GM11168 (cell line): ENCODE measurements around the gene SERGEF.

Source experiments
- in situ Hi-C: fragments of 300-500 bp; cut with MboI; formaldehyde crosslinking; loops from one replicate; pipeline ENCODE4 v1.12.0; 2022; ENCODE audit warnings: low sequenced_read_pairs; ENCODE audit not compliant: unreplicated experiment

Gene SERGEF

DNA sequence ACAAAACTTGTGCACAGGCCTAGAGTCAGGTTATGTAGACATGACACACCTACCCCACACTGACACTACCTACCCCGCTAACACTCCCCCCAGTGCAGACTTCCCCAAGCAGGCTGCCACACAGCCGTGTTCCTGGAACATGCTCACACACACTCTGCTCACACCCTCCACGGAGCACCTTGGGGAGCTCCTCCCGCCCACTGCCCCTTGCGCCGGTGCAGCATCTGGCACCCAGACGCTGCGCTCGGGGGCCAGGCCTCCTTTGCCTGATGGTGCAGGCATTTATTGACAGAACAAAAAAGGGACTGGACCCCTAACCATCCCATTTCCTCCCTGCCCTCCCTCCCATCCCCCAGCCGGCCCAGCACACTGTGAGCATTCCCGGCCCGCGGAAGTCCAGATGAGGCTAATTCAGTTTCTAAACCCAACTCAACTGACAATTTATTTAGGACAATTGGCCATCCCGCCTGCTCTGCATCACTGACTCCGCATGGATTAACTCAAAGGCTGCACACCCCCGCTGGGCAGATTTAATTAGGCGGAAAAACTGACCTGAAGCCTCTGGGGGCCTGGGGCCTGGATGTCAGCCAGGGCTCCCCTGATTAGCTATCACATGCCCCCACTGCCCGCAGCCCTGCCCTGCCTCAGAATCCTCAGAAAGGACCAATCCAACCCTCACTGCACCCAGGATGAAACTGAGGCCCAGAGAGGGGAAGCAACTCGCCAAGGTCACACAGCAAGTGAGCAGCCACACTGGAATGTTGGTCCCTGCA, 248.2 kb downstream of the SERGEF start:
- in situ Hi-C loops, result loop anchor here (10.0 kb wide), 1 partner anchor 210 kb away; no protein-coding TSS in a partner anchor

DNA sequence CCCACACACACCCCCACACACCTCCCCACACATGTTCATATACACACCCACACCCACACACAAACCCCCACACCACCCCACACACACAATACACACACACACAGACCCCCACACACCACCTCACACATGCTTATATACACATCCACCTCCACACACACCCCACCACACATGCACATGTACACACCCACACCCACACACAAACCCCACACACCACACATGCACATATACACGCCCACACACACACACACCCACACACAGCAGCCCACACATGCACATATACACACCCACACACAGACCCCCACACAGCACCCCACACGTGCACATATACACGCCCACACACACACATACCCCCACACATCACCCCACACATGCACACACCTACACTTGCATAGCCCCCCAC, 249.1 kb downstream of the SERGEF start:
- in situ Hi-C loops, result loop anchor here (10.0 kb wide), 1 partner anchor 211 kb away; no protein-coding TSS in a partner anchor

DNA sequence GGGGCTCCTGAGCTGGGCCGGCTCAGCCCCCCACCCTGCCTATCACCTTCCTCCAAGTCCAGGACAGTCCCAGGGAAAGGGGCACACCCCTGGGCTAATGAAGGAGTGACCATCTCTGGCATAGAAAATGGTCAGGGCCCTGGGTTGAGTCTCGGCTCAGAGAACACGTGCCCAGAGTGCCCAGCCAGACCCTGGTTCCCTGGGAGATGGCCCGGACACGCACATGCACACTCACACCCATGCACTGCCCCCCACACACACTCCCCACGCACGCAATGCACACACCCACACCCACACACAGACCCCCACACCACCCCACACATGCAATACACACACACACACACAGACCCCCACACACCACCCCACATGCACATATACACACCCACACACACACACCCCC, 249.6 kb downstream of the SERGEF start:
- in situ Hi-C loops, result loop anchor here (10.0 kb wide), 1 partner anchor 212 kb away; no protein-coding TSS in a partner anchor

DNA sequence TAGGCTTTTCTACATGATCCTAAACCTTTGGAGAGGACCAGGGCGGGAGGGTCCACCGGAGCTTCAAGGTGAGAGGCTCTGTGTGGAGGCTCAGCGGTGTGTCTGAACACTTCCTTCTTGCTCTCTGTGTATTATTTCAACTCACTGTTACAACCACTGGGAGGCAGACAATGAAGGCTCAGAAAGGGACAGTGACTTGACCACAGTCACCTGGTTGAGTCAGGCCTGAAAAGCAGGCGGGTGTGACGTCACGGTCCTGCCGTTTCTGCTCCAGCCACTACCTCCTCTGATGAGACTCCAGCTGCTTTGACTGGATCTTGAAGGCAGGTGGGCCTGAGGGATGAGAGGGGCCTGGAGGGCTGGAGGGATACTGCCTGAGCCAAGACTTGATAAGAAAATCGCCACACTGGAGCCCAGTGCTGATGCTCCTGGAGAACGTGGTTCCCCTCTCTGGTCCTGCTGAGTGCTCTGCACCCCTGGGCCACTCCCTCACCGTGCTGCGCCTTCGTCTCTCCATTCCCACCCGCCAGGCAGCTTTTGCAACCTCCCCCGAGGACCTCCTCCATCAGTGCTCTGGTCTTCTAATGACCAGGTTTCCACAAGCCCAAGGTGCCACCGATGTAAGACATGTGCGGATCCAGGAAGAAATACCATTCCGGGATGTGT, 250.4 kb downstream of the SERGEF start:
- in situ Hi-C loops, result loop anchor here (10.0 kb wide), 1 partner anchor 212 kb away; no protein-coding TSS in a partner anchor

DNA sequence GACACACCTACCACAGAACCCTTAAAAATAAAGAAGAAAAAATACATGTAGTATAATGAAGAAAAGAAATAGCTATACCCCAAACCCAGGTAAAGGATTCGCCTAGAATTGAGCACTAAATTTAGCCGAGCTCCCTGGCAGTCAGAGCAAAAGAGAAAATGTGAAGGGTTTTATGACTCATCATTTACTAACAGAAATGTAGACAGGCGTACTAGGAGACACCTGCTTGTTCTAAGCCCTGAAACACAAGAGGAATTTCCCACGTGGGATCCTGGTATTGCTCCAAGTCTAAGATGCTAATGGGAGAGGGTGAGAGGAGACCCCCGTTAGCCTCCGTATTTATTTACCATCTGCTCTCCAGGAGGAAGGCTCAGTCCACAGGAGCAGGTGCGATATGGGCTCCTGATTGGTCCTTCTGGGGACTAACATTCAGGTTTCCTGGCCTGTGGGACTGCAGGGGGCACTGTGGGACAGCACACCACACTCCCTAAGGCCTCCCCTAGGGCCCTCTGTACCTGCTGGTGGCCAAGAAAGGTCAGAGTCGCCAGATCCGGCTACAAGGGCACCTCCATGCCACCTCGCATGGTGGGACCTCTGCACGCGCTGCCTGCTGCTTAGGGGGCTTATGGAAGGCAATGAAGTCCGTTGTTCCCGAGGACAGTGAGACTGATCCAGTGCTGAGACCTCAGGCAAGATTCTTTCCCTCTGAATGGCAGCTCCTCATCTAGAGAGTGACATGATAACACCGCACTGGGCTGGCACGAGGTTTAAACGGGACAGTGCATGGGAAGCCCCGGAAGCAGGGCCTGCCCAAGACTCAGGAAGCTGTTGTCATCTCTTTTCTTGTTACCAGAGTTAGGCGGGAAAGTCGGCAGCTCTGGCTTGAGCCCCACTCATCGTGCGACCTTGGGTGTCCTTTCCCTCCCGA, 252.5 kb downstream of the SERGEF start:
- in situ Hi-C loops, result loop anchor here (10.0 kb wide), 1 partner anchor 214 kb away; no protein-coding TSS in a partner anchor

DNA sequence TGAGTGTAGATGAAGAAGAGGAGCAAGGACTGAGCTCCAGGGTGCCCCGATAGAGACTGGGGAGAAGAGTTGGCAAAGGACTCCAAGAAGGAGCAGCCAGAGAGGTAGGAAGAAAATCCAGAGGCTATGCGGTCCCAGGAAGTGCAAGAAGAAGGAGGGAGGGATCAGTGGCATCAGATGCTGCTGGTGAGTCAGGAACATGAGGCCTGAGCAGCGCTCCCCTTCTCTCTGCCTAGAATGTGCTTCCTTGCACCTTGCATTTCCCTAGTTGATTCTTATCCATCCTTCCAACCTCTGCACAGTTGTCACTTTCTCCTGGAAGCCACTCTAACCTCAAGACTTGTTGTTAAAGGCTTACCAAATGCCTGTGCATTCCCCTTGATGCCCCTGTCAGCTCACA, 257.0 kb downstream of the SERGEF start:
- in situ Hi-C loops, result no loop called here

DNA sequence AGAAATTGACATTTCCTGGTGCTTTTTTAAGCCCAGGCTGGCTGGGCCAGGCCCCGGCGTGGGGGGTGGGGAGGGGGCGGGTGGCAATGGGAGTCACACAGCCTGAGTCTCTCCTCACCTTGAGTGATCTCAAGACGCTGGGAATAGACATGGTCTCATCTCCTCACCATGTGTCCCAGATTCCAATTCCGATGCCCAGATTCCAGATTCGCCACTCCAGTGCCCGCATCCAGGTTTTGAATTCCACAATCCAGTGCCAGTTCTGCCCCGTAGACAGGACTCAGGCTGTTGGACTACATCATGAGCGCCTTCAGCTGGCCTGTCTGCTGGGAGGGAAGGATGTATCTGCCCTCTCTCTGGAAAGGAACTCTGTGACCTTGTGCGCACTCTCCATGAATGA, 259.2 kb downstream of the SERGEF start:
- in situ Hi-C loops, result no loop called here

DNA sequence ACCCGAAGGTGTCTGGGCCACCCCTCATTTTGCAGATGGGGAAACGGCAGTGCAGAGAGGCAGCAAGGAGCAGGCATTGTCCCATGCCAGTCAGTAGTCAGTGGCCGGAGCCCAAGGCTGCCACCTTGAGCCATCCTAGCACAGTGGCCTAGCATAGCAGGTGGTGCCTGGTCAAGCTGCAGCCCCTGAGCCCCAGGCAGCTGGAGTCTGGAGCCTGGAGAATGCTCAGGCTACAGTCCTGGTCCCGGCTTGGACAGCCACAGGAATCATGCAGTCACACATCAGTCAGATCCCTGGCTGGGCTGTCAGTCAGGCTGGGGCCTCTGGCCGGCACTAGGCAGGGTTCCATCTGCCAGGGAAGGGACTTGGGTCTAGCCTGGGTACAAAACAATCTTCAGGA, 259.7 kb downstream of the SERGEF start:
- in situ Hi-C loops, result no loop called here

DNA sequence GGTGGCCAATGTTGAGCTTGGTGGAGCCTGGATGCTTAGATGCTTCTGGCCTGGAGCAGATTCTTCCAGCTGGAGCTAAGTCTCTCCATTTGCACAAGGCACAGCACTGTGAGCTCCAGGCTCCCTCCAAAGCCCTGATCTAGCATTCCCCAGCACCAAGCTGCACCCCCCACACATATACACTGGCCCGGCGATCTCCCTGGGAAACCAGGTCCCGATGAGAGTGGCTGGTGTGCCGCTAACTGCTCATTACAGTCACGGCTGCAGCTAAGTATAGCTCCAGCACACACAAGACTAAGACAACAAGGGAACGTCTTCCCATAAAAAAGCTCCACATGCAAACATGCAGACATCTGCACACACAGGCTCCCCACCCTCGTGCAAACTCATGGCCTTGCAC, 260.7 kb downstream of the SERGEF start:
- in situ Hi-C loops, result no loop called here

DNA sequence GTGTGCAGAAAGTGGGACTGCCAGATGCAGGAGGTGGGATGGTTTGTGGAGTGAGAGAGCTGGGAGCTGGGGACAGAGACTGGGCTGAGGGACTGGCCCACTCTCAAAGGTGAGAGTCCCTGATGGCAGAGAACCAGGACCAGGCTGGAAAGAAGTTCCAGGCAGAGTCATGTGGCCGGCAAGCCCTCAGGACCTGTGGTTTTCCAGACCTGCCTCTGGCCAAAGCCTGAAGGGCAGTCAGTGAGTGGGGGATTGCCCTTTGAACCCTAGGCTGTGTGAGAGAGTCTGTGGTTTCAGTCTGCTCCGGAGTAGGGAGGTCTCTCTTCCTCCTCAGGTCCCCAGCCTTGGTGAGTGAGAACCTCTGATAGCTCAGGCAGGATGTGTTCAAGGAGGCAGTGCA, 261.3 kb downstream of the SERGEF start:
- in situ Hi-C loops, result no loop called here

DNA sequence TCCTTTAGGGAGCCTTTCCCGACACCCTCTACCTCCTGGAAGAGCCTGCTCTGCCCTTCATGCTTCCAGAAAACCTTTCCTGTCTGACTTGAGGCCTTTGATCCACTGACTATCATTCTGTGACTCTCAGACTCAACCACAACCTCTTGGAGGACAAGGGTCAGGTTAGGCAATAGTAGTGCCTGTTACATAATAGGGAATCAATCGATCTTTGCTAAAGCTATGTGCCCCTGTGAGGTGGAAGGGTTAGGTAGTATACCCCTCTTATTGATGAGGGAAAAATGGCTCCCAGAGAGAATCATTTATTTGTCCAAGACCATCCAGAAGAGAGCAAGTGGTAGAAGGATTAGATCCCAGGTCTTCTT, 262.1 kb downstream of the SERGEF start:
- in situ Hi-C loops, result no loop called here

DNA sequence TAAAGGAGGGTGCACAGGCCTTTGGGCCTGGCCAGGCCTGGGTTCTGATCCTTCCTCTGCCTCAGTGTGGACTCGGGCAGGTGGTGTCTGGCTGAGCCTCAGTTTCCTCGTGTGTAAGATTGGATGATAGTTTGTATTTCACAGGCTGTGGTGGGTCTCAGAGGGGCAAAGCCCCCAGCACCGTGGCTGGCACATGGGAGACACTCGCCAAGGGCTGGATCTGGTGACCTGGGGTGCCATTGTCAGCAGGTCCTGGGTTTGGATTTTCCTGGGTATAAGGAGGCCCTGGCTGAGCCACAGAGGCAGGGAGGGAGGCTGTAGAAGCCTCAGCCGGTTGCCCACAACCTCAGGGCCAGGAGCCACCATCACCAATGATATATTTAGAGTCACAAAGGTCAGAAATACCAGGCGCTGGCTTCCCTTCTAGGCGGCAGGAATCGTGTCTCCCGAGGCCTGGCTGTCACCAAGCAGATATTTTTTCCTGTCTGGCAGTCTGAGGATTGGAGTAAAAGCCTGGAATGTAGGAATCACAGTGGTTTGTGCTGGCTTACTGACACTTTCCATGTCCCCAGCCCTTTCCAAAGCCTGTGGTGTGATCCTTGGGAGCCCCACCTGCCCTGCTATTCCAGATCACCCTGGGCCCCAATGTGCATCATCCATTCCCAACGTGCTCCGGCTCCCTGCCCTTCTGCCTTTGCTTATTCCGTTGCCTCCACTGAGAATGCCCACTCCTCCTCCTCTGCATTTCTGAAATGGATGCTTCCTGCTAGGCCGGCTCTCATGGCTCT, 262.6 kb downstream of the SERGEF start:
- in situ Hi-C loops, result no loop called here

DNA sequence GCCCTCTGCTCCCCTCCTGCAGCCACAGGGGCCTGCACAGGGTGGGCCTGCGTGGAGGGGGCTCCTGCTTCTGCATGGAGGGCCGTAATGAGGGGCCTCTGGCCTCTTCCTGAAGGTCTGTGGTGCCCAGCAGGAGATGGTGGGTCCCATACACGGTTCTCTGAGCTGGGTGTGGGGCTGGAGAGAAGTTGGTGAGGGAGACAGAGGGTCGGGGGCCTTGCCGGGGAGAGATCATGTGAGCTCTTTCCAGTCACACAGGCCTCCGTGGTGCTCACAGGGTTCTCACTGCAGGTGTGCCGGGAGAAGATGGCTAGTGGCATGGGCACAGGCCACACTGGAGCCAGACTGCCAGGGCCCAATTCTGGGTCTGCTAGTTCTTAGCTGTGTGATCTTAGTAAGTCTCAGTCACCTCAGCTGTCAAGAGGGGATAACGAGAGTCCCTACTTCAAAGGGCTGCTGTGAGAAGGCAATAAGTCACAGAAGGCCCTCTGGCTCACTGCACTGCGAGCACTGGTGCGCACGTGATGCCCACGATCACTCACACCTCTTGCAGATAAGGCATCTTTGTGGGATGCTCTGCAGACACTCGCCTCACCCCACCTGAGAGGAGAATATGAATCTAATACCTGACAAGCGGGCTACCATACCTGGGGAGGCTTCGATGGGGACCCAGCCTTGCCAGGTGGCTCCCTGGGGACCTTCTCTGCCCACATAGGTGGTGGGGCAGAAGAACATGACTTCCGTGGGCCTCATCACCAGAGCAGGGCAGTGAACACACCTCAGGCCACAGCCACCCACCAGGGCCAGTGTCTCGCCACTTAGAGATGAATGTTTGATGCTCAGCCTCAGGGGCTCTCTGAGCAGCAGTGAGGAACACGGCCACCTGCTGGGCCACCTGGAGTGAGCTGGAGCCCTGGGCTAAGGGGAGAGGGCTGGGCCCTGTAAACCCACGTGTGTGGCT, 263.8 kb downstream of the SERGEF start:
- in situ Hi-C loops, result no loop called here

DNA sequence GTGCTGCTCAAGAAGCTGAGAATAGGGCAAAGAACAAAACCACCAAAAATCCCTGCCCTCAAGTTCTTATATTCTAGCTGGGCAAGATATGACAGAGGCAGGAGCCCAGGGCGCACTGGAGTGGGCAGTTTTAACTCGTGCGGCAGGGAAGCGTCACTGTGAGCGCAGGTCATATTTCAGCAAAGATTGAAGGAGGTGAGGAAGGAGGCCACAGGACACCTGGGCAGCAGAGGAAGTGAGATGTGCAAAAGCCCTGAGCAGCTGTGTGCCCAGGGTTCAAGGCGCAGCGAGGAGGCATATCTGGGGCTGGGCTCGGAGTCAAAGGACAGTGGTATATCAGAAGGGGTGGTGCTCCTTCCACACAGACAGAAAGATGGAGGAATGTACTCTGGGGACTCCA, 264.8 kb downstream of the SERGEF start:
- in situ Hi-C loops, result no loop called here

DNA sequence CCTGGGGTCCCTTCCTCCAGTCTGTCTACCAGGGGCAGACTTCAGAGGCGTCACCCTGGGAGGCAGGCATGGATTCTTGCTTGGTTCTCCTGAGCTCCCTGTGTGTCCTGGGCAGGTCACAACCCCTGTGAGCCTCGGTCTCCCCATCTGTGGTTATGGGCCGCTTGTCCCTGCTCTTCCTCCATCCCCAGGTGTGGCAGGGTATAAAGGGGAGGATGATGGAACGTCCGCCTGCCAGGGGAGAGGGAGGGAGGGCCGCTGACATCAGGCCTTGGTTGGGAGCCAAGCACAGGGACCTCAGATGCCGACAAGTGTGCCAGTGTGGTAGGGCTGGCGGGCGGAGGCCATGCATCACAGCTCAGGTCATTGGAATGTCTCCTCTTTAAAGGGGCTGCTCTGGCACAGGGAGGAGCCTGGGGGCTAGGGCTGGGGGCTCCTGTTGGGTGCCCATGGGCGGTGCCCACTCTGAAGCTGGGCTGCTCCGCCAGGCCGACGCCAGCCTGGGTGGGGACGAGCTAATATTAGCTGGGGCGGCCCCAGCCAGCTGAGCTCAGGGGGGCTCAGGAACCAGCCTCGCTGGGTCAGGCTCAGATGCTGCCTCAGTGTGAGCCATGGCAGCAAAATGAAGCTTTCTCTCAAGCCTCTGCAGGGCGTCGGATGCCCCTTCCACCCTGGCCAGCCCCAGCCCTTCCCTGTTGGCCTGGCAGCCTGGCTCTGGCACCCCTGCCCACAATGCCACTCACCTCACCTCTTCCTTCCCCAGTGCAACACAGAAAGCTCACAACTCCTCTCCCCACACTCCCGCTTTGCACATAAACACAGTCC, 265.5 kb downstream of the SERGEF start:
- in situ Hi-C loops, result no loop called here

DNA sequence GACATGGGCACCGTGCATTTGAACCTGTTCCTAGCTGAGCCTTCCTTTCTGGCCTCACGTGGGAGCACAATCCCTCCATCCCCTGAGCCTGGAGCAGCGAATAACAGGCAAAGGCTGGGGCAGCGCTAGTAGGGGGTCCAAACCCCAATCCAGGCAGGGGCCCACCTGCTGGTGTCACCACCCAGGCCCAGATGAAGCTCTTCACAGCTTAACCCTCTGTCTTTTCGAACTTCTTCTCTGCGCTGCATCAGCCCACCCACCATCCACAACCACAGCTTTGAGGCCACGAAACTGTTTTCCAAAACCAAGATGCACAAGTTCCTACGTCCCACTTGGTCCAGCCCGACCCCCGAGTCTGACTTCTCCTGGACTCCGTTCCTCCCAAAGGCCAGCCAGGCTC, 266.8 kb downstream of the SERGEF start:
- in situ Hi-C loops, result no loop called here

DNA sequence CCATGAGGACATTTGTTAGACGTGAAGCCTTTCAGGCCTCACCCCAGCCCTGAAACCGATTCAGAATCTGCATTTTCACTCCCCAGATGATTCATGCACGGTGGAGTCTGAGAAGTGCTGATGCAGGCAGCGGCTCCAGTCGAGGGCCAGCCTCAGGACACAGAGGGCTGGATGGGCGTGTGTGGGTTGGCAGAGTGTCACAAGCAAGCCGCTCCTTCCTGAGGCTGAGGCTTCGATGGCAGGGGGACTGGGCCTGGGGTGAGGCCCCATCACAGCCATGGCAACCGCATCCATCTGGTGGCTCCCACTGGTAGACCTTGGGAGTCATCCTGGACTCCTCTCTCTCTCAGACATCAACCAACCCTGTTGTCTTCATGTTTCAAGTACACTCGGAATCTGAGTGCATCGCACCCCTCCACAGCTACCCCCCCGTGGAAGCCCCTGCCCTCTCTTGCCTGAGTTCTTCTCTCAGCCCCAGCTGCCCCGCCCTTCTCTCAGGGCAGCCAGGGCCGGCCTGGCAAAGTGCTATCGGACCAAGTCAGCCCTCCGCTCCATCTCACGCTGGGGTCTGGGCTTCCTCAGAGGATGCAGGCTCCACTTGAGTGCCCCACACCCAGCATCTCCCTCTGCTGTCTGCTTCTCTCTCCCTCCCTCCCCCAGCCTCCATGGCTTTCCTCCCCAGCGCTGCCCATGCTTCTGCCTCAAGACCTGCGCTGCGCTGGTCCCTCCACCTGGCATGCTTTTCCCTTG, 267.6 kb downstream of the SERGEF start:
- in situ Hi-C loops, result no loop called here
